Stimulated activated CD4-positive, alpha-beta T cell treated with anti-CD3 and anti-CD28 coated beads, Interleukin-12 subunit alpha, Interleukin-12 subunit beta, amount 100 ng/mL, for 48 hours (primary cell): ENCODE measurements around the gene PSENEN.
"Not testable (repeated sequence)": the region's sequence is repeated elsewhere in the genome, so short reads cannot be mapped to it uniquely, and the experiment has no call there.

Experiments used
- DNase-seq, 3 donors: peaks; one replicate each; pipeline ENCODE4 v3.0.0-alpha.2; 2020; ENCODE audit warnings: low read depth in 2 of 3, low spot score in 1 of 3

PSENEN gene

GRCh38 chr19:35718345-35719041, 27.0 kb upstream of the PSENEN start:
- DNase-seq, result peak in 1 of 3 donors; percentile 58

GRCh38 chr19:35719402-35720162, 25.9 kb upstream of the PSENEN start:
- DNase-seq, result no peak

DNA sequence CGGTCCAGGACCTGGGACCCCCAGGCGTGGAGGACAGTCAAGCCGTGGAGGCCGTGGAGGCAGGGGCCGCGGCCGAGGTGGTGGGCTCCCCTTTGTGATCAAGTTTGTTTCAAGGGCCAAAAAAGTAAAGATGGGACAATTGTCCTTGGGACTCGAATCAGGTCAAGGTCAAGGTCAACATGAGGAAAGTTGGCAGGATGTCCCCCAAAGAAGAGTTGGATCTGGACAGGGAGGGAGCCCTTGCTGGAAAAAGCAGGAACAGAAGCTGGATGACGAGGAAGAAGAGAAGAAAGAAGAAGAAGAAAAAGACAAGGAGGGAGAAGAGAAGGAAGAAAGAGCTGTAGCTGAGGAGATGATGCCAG, 25.3 kb upstream of the PSENEN start:
- DNase-seq, result no peak

- no peak for DNase-seq
Observed at GRCh38 chr19:35720648-35721047, 24.8 kb upstream of the PSENEN start.

DNA sequence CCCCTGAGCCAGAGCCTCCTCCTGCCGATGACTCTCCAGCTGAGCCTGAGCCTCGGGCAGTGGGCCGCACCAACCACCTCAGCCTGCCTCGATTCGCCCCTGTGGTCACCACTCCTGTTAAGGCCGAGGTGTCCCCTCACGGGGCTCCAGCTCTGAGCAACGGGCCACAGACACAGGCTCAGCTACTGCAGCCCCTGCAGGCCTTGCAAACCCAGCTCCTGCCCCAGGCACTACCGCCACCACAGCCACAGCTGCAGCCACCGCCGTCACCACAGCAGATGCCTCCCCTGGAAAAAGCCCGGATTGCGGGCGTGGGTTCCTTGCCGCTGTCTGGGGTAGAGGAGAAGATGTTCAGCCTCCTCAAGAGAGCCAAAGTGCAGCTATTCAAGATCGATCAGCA, 24.1 kb upstream of the PSENEN start:
- no peak for DNase-seq

GRCh38 chr19:35722461-35722860, 23.0 kb upstream of the PSENEN start:
- no peak for DNase-seq

GRCh38 chr19:35722897-35723296, 22.6 kb upstream of the PSENEN start:
- DNase-seq, result no peak

- DNase-seq, result no peak
Observed at GRCh38 chr19:35723671-35724070, 21.8 kb upstream of the PSENEN start.

GRCh38 chr19:35724132-35724531, 21.3 kb upstream of the PSENEN start:
- DNase-seq, result not testable (repeated sequence)

DNA sequence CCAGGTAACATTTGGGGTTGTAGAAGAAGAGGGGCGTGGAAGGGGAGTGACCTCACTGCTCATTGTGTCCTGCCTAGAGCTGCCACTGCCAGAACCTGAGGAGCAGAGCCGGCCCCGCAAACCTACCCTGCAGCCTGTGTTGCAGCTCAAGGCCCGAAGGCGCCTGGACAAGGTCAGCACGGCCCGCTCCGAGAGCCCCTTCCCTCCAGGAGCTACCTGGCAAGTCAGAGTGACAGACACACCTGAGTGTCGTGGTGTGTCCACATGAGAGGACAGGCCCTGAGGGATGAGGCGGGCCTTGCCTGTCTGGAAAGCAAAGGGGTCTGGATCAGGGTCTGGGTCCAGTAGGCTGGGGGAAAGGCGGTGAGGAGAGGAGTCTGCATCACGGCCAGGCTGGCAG, 20.9 kb upstream of the PSENEN start:
- DNase-seq, result no peak

GRCh38 chr19:35725216-35725861, 20.1 kb upstream of the PSENEN start:
- DNase-seq, result no peak

DNA sequence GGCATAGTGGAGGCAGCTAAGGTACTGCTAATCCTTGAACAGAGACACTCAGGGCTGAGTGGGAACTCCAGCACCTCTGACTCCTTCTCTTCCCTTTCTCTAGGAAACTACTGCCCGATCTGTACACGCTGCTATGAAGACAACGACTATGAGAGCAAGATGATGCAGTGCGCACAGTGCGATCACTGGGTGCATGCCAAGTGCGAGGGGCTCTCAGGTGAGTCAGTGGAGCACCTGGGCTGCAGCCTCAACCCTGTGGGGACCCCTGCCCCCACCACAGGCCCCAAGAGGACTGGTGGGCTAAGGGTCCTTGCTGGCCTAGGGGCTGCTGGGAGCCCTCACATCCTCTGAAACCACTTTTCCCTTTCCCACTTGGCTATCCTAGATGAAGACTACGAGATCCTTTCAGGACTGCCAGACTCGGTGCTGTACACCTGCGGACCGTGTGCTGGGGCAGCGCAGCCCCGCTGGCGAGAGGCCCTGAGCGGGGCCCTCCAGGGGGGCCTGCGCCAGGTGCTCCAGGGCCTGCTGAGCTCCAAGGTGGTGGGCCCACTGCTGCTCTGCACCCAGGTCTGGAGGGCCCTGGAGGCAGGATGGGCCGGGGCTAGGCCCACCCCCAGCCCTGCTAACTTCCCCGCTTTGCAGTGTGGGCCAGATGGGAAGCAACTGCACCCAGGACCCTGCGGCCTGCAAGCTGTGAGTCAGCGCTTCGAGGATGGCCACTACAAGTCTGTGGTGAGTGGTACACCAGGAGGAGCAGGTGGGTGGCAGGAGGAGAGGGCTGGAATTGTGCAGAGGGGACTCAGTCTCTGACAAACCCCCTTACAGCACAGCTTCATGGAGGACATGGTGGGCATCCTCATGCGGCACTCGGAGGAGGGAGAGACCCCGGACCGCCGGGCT, 18.1 kb upstream of the PSENEN start:
- DNase-seq, result no peak

DNA sequence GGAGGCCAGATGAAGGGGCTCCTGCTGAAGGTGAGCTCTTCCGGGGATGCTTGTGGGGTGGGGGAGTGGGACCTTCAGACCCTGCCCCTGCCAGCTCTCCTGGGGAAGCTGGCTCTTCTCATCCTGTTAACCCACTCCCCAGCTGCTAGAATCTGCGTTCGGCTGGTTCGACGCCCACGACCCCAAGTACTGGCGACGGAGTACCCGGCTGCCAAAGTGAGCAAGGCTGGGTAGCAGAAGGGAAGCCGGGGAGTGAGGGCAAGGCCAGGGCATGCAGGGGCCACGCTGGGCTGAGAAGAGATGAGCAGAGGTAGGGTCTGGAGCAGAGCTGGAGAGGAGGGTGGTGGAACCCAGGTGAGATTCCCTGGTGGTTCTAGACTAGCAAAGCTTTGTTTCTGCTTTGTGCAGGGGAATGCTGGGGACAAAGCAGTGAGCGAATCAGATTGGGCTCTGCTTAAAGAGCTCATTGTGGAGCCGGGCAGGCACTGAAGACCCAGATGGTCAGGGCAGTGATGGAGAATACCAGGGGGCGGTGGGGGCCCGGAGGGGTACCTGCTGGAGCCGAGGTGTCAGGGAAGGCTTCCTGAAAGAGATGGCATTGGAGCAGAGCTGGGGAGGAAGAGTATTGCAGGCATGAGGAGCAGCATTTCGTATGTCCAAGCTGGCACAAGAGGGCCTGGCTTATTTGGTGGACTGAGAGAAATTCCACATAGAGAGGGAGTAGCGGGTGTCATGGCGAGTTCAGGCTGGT, 17.3 kb upstream of the PSENEN start:
- no peak for DNase-seq

- DNase-seq, result no peak
Observed at GRCh38 chr19:35729021-35729420, 16.4 kb upstream of the PSENEN start.

DNA sequence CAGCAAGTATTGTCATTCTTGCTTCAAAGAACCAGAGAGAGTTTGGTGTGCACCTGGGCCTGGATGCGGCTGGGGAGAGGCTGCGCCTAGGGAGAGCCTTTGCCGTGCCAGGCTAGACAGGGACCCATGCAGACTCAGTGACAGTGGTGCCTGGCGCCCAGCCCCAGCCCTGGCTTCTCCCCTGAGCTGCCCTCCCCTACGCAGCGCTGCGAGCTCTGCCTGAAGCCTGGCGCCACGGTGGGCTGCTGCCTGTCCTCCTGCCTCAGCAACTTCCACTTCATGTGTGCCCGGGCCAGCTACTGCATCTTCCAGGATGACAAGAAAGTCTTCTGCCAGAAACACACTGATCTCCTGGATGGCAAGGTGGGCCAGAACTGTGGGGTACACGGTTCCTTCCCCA, 15.7 kb upstream of the PSENEN start:
- DNase-seq, result no peak

DNA sequence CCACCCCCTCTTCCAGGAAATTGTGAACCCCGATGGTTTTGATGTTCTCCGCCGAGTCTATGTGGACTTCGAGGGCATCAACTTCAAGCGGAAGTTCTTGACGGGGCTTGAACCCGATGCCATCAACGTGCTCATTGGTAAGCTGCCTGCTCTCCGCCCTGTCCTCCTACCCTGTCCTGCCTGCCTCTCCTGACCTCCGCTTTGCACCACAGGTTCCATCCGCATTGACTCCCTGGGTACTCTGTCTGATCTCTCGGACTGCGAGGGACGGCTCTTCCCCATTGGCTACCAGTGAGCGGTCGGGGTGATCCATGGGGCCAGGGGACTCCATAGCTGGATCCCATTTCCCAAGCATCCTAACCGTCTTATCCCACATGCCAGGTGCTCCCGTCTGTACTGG, 15.1 kb upstream of the PSENEN start:
- no peak for DNase-seq

DNA sequence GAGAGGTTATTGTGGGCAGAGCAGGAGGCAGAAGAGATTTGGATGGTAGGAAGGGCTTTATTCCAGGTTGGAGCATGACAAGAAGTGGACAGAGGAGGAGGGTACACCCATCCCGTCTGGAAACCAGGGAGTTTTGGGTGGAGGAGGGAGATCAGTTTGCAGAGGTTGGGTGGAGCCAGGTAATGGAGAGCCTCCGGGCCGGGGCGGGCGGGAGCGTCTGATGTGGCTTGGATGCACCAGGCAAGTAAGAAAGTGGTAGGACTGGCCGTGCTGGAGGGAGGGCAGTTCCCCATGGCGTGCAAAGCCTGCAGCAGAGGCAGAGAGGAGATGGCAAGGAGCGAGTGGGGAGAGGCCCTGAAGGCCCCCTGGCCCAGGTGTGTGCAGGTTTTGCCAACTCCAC, 14.1 kb upstream of the PSENEN start:
- DNase-seq, result no peak

DNA sequence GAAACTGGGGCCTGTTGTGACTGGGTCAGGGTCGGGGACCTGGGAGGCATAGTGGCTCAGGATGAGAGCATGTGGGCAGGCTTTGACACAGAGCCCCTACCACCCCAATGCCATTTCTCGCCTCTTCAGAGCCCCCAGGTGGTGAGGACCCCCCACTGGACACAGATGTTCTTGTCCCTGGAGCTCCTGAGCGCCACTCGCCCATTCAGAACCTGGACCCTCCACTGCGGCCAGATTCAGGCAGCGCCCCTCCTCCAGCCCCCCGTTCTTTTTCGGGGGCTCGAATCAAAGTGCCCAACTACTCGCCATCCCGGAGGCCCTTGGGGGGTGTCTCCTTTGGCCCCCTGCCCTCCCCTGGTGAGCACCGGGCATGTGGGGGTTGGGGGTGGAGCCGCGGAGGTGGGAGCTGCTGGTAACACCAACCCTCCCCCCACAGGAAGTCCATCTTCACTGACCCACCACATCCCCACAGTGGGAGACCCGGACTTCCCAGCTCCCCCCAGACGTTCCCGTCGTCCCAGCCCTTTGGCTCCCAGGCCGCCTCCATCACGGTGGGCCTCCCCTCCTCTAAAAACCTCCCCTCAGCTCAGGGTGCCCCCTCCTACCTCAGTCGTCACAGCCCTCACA, 13.6 kb upstream of the PSENEN start:
- DNase-seq, result no peak

DNA sequence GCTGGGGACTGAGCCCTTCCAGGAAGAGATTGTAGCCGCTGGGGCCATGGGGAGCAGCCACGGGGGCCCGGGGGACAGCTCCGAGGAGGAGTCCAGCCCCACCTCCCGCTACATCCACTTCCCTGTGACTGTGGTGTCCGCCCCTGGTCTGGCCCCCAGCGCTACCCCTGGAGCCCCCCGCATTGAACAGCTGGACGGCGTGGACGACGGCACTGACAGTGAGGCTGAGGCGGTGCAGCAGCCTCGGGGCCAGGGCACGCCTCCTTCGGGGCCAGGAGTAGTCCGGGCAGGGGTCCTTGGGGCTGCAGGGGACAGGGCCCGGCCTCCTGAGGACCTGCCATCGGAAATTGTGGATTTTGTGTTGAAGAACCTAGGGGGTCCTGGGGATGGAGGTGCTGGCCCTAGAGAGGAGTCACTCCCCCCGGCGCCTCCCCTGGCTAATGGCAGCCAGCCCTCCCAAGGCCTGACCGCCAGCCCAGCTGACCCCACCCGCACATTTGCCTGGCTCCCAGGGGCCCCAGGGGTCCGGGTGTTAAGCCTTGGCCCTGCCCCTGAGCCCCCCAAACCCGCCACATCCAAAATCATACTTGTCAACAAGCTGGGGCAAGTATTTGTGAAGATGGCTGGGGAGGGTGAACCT, 12.8 kb upstream of the PSENEN start:
- DNase-seq, result no peak
